Upper lobe of right lung (tissue), 1 donor: ENCODE measurements around the gene ENTPD5. TPM values are rescaled to one million over a fixed set of nuclear protein-coding genes. Genes with fewer than 3 reads are reported as not detected.
"Not testable (repeated sequence)": the region's sequence is repeated elsewhere in the genome, so short reads cannot be mapped to it uniquely, and the experiment has no call there.

Source experiments
- ATAC-seq: fragments of 200-7000 bp; cut with Tn5 transposase; one replicate; pipeline ENCODE4 v1.9.1; 2020; ENCODE audit warnings: mild to moderate bottlenecking, moderate library complexity
- DNase-seq: peaks from one replicate; pipeline ENCODE4 v3.0.0-alpha.2; 2020
- H3K27ac ChIP-seq: fragments of 200-600 bp; one replicate; pipeline ENCODE4 v1.8.0; 2022
- H3K27me3 ChIP-seq: fragments of 200-600 bp; one replicate; pipeline ENCODE4 v1.8.0; 2022; ENCODE audit warnings: mild to moderate bottlenecking
- H3K36me3 ChIP-seq: fragments of 200-600 bp; one replicate; pipeline ENCODE4 v1.8.0; 2022
- H3K4me1 ChIP-seq: fragments of 200-600 bp; one replicate; pipeline ENCODE4 v1.8.0; 2022
- H3K4me3 ChIP-seq: fragments of 200-600 bp; one replicate; pipeline ENCODE4 v1.8.0; 2022; ENCODE audit warnings: mild to moderate bottlenecking
- H3K9me3 ChIP-seq: fragments of 200-600 bp; one replicate; pipeline ENCODE4 v1.8.0; 2022
- intact Hi-C: fragments of 100-400 bp; cut with DNase I; formaldehyde crosslinking; loops from one replicate; pipeline ENCODE4 v1.11.0; 2022
- total RNA-seq: library from RNA; stranded (reverse); fragmentation: NEBNext Ultra II Directional; extraction: Animal tissue kit (Norgen Biotek cat#: 25700); gene quantifications from one replicate; pipeline ENCODE4 v1.2.1, GENCODE V29; 2021
- TF ChIP-seq, protein P1 (sequence below): fragments of 200-600 bp; IDR thresholded peaks from one replicate; pipeline ENCODE4 v1.8.0; 2022; ENCODE audit warnings: antibody characterized with exemption
- donor health status: DM: no; HTN: yes; CAD: no; lungs with severe emphysema.

ENTPD5 gene
- total RNA-seq, 1 donor from 2014 or later = 13.8 TPM

DNA sequence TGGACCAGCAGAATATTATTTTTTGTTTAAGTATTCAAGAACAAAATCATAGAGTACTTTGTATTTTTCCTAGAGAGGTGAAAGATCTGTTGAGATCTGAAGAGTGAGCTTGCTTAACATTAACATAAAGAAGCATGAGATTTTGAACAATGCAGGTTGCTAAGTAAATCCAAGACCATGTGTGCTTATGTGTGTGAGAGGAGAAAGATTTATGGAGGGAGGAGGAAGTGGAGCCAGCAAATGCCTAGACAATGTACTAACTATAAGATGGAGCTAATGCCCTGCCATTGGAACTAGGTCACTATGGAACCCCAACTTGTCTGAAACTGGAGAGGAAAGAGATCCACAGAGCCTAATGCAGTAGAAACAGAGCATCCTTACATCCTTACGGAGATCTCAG lies 82.5 kb downstream of the ENTPD5 start:
- H3K36me3 ChIP-seq = peaks cover 50% of the 10 kb centered on the region
- intact Hi-C loops = no loop called here
- H3K4me1 ChIP-seq = no peaks in the 10 kb centered on the region

DNA sequence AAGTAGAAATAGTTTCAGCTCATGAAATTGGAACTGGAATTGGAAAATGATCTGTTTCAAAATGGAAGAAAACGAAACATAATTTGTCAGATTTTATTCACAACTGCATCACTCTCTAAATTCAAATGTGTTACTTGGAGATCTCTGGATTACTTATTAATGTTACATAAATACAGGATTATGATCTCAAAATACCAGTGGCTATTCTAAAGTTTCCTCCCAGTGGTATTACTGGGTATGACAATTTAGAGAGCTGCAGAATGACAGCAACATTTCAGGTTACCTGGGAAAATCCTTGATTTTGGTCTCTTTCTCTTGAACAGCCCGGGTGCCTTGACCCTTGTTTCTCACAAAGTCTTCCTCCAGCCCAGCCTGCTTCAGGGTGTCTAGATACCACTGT lies 83.4 kb downstream of the ENTPD5 start:
- Histone ChIP-seq H3K4me1 (no peaks in the 10 kb centered on the region), H3K27me3 (no peaks in the 10 kb centered on the region), H3K27ac (no peak overlapping the region), H3K9me3 (no peaks in the 10 kb centered on the region), H3K4me3 (no peak overlapping the region), H3K36me3 (peaks cover 59% of the 10 kb centered on the region)
- TF ChIP-seq, protein P1, sequence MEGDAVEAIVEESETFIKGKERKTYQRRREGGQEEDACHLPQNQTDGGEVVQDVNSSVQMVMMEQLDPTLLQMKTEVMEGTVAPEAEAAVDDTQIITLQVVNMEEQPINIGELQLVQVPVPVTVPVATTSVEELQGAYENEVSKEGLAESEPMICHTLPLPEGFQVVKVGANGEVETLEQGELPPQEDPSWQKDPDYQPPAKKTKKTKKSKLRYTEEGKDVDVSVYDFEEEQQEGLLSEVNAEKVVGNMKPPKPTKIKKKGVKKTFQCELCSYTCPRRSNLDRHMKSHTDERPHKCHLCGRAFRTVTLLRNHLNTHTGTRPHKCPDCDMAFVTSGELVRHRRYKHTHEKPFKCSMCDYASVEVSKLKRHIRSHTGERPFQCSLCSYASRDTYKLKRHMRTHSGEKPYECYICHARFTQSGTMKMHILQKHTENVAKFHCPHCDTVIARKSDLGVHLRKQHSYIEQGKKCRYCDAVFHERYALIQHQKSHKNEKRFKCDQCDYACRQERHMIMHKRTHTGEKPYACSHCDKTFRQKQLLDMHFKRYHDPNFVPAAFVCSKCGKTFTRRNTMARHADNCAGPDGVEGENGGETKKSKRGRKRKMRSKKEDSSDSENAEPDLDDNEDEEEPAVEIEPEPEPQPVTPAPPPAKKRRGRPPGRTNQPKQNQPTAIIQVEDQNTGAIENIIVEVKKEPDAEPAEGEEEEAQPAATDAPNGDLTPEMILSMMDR = no peak
- intact Hi-C loops = no loop called here
- ATAC-seq (no peak), DNase-seq (no peak)

More for the DNA sequence above, 82.5 kb downstream of the ENTPD5 start:
- no peak overlapping the region for H3K27ac ChIP-seq
- TF ChIP-seq, protein P1 = no peak
- no peak for DNase-seq
- no peak for ATAC-seq
- no peaks in the 10 kb centered on the region for H3K27me3 ChIP-seq
- no peak overlapping the region for H3K4me3 ChIP-seq
- H3K9me3 ChIP-seq = no peaks in the 10 kb centered on the region

DNA sequence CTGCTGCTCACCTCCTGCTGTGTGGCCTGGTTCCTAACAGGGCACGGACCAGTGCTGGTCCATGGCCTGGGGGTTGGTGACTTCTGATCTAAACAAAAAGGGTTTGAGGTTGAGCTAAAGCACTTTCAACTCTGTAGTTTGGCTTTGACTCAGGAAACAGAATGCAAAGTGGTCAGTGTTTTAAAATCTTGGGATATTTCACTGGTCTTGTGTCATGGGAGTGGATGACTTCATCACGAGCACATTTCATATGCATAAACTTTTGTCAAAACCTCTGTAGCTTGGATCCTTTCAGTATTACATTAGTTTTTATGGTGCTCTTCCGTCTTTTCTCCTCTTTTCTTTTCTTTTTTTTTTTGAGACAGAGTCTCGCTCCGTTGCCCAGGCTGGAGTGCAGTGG lies 94.8 kb downstream of the ENTPD5 start:
- no peaks in the 10 kb centered on the region for H3K9me3 ChIP-seq
- no peaks in the 10 kb centered on the region for H3K27me3 ChIP-seq
- H3K4me1 ChIP-seq = no peaks in the 10 kb centered on the region
- no peak for ATAC-seq
- H3K4me3 ChIP-seq = no peak overlapping the region
- DNase-seq = no peak
- no peak overlapping the region for H3K27ac ChIP-seq
- peaks cover 99% of the 10 kb centered on the region for H3K36me3 ChIP-seq
- intact Hi-C loops = no loop called here
- TF ChIP-seq, protein P1 = no peak

DNA sequence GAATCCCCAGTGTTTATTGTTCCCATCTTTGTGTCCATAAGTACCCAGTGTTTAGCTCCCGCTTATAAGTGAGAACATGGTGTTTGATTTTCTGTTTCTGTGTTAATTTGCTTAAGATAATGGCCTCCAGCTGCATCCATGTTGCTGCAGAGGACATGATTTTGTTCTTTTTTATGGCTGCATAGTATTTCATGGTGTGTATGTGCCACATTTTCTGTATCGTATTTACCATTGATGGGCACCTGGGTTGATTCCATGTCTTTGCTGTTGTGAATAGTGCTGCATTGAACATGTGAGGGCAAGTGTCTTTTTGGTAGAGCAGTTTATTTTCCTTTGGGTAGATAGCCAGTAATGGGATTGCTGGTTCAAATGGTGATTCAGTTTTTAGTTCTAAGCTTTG lies 99.6 kb downstream of the ENTPD5 start:
- H3K27me3 ChIP-seq, intact Hi-C loops, DNase-seq, ATAC-seq, H3K4me3 ChIP-seq, H3K4me1 ChIP-seq, H3K27ac ChIP-seq, H3K9me3 ChIP-seq: not testable (repeated sequence)
- peaks cover 81% of the 10 kb centered on the region for H3K36me3 ChIP-seq

DNA sequence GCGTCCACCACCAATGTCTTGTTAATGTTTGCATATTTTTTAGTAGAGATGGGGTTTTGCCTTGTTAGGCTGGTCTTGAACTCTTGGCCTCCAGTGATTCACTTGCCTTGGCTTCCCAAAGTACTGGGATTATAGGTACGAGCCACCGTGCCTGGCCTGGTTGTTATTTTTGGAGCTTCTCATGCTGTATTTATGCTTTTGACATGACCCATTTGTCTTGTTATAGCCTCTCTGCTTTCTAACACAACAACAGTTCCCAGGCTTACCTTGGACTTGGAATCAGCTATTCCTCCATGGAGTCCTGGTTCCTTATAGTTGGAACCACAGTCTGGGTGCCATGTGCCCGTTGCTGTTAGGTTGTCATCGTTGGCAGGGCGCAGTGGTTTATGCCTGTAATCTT lies 102.8 kb downstream of the ENTPD5 start:
- TF ChIP-seq, protein P1 = no peak
- peaks cover 74% of the 10 kb centered on the region for H3K36me3 ChIP-seq
- H3K27ac ChIP-seq = no peak overlapping the region
- H3K4me1 ChIP-seq = no peaks in the 10 kb centered on the region
- ATAC-seq (no peak), DNase-seq (no peak)
- H3K9me3 ChIP-seq = no peaks in the 10 kb centered on the region
- H3K4me3 ChIP-seq = no peak overlapping the region
- intact Hi-C loops = no loop called here
- H3K27me3 ChIP-seq = no peaks in the 10 kb centered on the region

DNA sequence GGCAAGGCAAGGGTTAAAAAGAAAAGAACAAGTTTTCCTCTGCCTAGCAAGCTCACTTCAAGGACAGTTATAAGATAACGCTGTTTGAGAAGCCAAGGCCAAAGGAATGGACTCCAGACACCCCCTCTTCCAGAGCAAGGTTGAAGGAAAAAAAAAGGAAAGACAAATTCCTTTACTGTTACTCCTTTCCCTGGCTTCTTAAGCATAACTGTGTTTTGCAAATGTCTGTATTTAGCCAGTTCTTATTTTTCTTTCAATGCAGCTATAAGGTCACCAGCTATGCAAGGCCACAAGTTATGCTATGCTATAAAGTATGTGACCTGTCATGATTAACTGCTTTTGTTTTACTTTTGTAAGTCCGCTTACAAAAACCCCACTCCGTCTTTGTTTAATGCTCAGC lies 105.8 kb downstream of the ENTPD5 start:
- Histone ChIP-seq H3K36me3 (peaks cover 76% of the 10 kb centered on the region), H3K27me3 (no peaks in the 10 kb centered on the region), H3K4me1 (no peaks in the 10 kb centered on the region), H3K4me3 (no peak overlapping the region), H3K9me3 (no peaks in the 10 kb centered on the region), H3K27ac (no peak overlapping the region)
- ATAC-seq = no peak
- intact Hi-C loops = no loop called here
- TF ChIP-seq, protein P1 = no peak
- DNase-seq = no peak
